ENCODE measurements around the gene PINK1. TPM values are rescaled to one million over a fixed set of nuclear protein-coding genes. Genes with fewer than 3 reads are reported as not detected.

PINK1 gene
- total RNA-seq, 1 donor from 2014 or later = 3.3 TPM

DNA sequence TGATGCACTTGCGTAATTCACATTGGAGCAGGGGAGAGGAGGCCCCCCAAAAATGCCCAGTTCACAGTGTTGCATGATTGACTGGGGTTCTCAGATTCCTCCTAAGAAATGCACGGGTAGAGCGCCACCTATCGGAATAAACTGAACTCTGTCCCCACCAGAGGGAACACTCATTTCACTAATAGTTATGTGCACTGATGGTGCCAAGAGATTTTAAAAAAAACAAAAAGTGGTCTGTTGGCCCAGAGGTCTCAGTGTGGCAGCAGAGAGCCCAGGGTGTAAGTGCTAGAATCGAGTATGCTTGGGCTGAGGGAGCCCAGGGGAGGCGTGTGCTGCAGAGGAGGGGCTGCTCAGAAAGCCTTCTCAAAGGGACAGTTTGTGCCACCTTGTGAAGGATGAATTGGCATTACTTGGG lies 6.9 kb downstream of the PINK1 start:
- no peak overlapping the region for H3K27ac Mint-ChIP-seq
- DNase-seq (ENCODE audit: low spot score) = peak; percentile 45

GRCh38 chr1:20641975-20642374 lies 8.7 kb downstream of the PINK1 start:
- intact Hi-C loops (cut with micrococcal nuclease) = loop anchor here (2.0 to 10.0 kb wide), 2 partner anchors 19 to 427 kb away; partner anchors contain the start of gene DDOST

More for the DNA sequence above, 6.9 kb downstream of the PINK1 start:
- H3K36me3 Mint-ChIP-seq (ENCODE audit: low read depth) = no peaks in the 10 kb centered on the region
- no peaks in the 10 kb centered on the region for H3K9me3 Mint-ChIP-seq
- no peaks in the 10 kb centered on the region for H3K4me1 Mint-ChIP-seq (ENCODE audit: low read depth)
- no peak overlapping the region for H3K4me3 Mint-ChIP-seq
- no peaks in the 10 kb centered on the region for H3K27me3 Mint-ChIP-seq (ENCODE audit: insufficient read depth)
- intact Hi-C loops (cut with micrococcal nuclease) = loop anchor here (1.0 to 10.0 kb wide), 4 partner anchors 21 to 425 kb away; partner anchors contain the start of gene DDOST

GRCh38 chr1:20643080-20643479 lies 9.8 kb downstream of the PINK1 start:
- no peaks in the 10 kb centered on the region for H3K36me3 Mint-ChIP-seq (ENCODE audit: low read depth)
- H3K27me3 Mint-ChIP-seq (ENCODE audit: insufficient read depth) = no peaks in the 10 kb centered on the region
- no peak overlapping the region for H3K4me3 Mint-ChIP-seq
- no peak for DNase-seq (ENCODE audit: low spot score)
- no peaks in the 10 kb centered on the region for H3K4me1 Mint-ChIP-seq (ENCODE audit: low read depth)
- intact Hi-C loops (cut with micrococcal nuclease) = loop anchor here (10.0 kb wide), 1 partner anchor 428 kb away; no protein-coding TSS in a partner anchor
- no peaks in the 10 kb centered on the region for H3K9me3 Mint-ChIP-seq
- H3K27ac Mint-ChIP-seq = no peak overlapping the region

More at GRCh38 chr1:20641975-20642374, 8.7 kb downstream of the PINK1 start:
- Mint-ChIP-seq H3K4me1 (ENCODE audit: low read depth) (no peaks in the 10 kb centered on the region), H3K4me3 (no peak overlapping the region), H3K27ac (no peak overlapping the region), H3K9me3 (no peaks in the 10 kb centered on the region), H3K27me3 (ENCODE audit: insufficient read depth) (no peaks in the 10 kb centered on the region), H3K36me3 (ENCODE audit: low read depth) (no peaks in the 10 kb centered on the region)
- DNase-seq (ENCODE audit: low spot score) = no peak

GRCh38 chr1:20644416-20644815 lies 11.2 kb downstream of the PINK1 start:
- no peak overlapping the region for H3K4me3 Mint-ChIP-seq
- no peaks in the 10 kb centered on the region for H3K9me3 Mint-ChIP-seq
- no peak for DNase-seq (ENCODE audit: low spot score)
- H3K4me1 Mint-ChIP-seq (ENCODE audit: low read depth) = no peaks in the 10 kb centered on the region
- intact Hi-C loops (cut with micrococcal nuclease) = loop anchor here (10.0 kb wide), 1 partner anchor 430 kb away; no protein-coding TSS in a partner anchor
- H3K27ac Mint-ChIP-seq = no peak overlapping the region
- peaks cover 7% of the 10 kb centered on the region for H3K36me3 Mint-ChIP-seq (ENCODE audit: low read depth)
- no peaks in the 10 kb centered on the region for H3K27me3 Mint-ChIP-seq (ENCODE audit: insufficient read depth)

DNA sequence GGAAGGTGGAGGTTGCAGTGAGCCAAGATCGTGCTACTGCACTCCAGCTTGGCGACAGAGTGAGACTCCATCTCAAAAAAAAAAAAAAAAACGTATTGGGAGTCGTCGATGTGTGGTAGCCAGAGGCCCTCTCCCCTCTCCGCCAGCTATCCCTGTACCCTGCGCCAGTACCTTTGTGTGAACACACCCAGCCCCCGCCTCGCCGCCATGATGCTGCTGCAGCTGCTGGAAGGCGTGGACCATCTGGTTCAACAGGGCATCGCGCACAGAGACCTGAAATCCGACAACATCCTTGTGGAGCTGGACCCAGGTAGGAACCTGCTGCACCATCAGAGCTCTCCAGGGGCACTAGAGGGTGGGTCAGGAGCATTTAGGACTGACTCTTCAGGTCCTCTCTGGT lies 12.2 kb downstream of the PINK1 start:
- Mint-ChIP-seq H3K4me1 (ENCODE audit: low read depth) (no peaks in the 10 kb centered on the region), H3K36me3 (ENCODE audit: low read depth) (peaks cover 7% of the 10 kb centered on the region), H3K27me3 (ENCODE audit: insufficient read depth) (no peaks in the 10 kb centered on the region), H3K9me3 (no peaks in the 10 kb centered on the region), H3K27ac (no peak overlapping the region), H3K4me3 (no peak overlapping the region)
- intact Hi-C loops (cut with micrococcal nuclease) = loop anchor here (10.0 kb wide), 1 partner anchor 431 kb away; no protein-coding TSS in a partner anchor
- no peak for DNase-seq (ENCODE audit: low spot score)

DNA sequence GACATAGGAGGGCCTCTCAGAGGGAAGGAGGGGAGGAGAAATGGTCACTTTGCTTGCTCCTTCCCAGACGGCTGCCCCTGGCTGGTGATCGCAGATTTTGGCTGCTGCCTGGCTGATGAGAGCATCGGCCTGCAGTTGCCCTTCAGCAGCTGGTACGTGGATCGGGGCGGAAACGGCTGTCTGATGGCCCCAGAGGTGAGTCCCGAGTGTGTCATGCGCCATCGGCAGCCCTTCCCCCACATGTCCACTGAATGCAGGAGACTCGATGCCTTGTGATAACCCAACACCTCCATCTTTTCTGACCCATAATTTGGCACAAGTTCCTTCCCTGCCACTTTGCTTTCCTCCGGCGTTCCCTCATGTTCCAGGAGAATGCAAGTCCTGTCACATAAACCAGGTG lies 15.2 kb downstream of the PINK1 start:
- no peak for DNase-seq (ENCODE audit: low spot score)
- H3K4me3 Mint-ChIP-seq = no peak overlapping the region
- peaks cover 30% of the 10 kb centered on the region for H3K36me3 Mint-ChIP-seq (ENCODE audit: low read depth)
- intact Hi-C loops (cut with micrococcal nuclease) = loop anchor here (10.0 kb wide), 1 partner anchor 434 kb away; no protein-coding TSS in a partner anchor
- H3K9me3 Mint-ChIP-seq = no peaks in the 10 kb centered on the region
- no peak overlapping the region for H3K27ac Mint-ChIP-seq
- no peaks in the 10 kb centered on the region for H3K27me3 Mint-ChIP-seq (ENCODE audit: insufficient read depth)
- no peaks in the 10 kb centered on the region for H3K4me1 Mint-ChIP-seq (ENCODE audit: low read depth)

GRCh38 chr1:20648946-20649345 lies 15.7 kb downstream of the PINK1 start:
- H3K36me3 Mint-ChIP-seq (ENCODE audit: low read depth) = peaks cover 35% of the 10 kb centered on the region
- H3K27ac Mint-ChIP-seq = peak overlapping the region; percentile 44

GRCh38 chr1:20652300-20652699 lies 19.0 kb downstream of the PINK1 start:
- intact Hi-C loops (cut with micrococcal nuclease) = no loop called here
- no peaks in the 10 kb centered on the region for H3K27me3 Mint-ChIP-seq (ENCODE audit: insufficient read depth)
- H3K4me1 Mint-ChIP-seq (ENCODE audit: low read depth) = peaks cover 10% of the 10 kb centered on the region
- no peak for DNase-seq (ENCODE audit: low spot score)
- H3K27ac Mint-ChIP-seq = no peak overlapping the region
- H3K4me3 Mint-ChIP-seq = no peak overlapping the region
- H3K9me3 Mint-ChIP-seq = no peaks in the 10 kb centered on the region
- peaks cover 50% of the 10 kb centered on the region for H3K36me3 Mint-ChIP-seq (ENCODE audit: low read depth)

More at GRCh38 chr1:20648946-20649345, 15.7 kb downstream of the PINK1 start:
- intact Hi-C loops (cut with micrococcal nuclease) = loop anchor here (10.0 kb wide), 1 partner anchor 434 kb away; no protein-coding TSS in a partner anchor
- no peaks in the 10 kb centered on the region for H3K9me3 Mint-ChIP-seq
- H3K4me3 Mint-ChIP-seq = no peak overlapping the region
- H3K4me1 Mint-ChIP-seq (ENCODE audit: low read depth) = no peaks in the 10 kb centered on the region
- DNase-seq (ENCODE audit: low spot score) = no peak
- no peaks in the 10 kb centered on the region for H3K27me3 Mint-ChIP-seq (ENCODE audit: insufficient read depth)

- Mint-ChIP-seq H3K9me3 (no peaks in the 10 kb centered on the region), H3K4me1 (ENCODE audit: low read depth) (peaks cover 14% of the 10 kb centered on the region), H3K27ac (no peak overlapping the region), H3K36me3 (ENCODE audit: low read depth) (peaks cover 53% of the 10 kb centered on the region), H3K27me3 (ENCODE audit: insufficient read depth) (no peaks in the 10 kb centered on the region), H3K4me3 (no peak overlapping the region)
- intact Hi-C loops (cut with micrococcal nuclease) = no loop called here
- DNase-seq (ENCODE audit: low spot score) = no peak
Observed at GRCh38 chr1:20654104-20654690, 20.9 kb downstream of the PINK1 start.

- intact Hi-C loops (cut with micrococcal nuclease) = no loop called here
- Mint-ChIP-seq H3K36me3 (ENCODE audit: low read depth) (peaks cover 55% of the 10 kb centered on the region), H3K4me3 (no peak overlapping the region), H3K27ac (no peak overlapping the region), H3K9me3 (no peaks in the 10 kb centered on the region), H3K4me1 (ENCODE audit: low read depth) (peaks cover 38% of the 10 kb centered on the region), H3K27me3 (ENCODE audit: insufficient read depth) (no peaks in the 10 kb centered on the region)
- no peak for DNase-seq (ENCODE audit: low spot score)
Observed at GRCh38 chr1:20657024-20657423, 23.8 kb downstream of the PINK1 start.

DNA sequence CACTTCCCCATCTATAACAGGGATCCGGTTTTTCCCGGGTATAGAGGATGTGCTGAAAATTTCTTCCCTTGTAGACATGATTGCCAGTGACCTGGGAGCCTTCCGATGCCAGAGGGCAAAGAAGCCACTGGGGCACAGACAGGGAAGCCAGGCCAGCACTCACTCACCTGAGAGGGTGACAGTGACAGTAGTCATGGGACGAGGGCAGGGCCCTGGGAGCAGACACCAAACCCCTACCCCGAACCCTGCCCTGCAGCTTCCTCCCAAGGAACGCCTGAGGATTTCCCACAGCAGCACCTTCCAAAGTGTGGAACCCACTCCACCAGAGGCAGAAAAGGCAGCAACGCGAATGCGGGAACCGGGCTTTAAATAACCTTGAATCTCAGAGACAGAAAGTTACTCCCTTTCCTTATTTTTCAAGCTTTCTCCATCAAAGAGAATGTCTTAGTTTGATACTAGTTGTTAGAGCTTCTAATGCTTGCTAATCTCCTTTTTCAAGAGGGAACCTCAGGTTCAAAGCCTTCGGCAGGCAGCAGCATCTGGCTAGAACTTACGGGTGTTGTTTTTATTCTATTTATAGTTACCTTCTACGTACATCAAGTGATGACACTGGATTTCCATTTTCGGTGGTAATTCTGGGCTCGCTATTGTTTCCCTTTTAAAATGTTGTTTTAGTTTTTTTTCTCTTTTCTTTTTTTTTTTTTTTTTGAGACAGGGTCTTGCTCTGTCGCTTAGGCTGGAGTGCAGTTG lies 25.1 kb downstream of the PINK1 start:
- intact Hi-C loops (cut with micrococcal nuclease) = no loop called here
- H3K27me3 Mint-ChIP-seq (ENCODE audit: insufficient read depth) = no peaks in the 10 kb centered on the region
- H3K9me3 Mint-ChIP-seq = no peaks in the 10 kb centered on the region
- H3K27ac Mint-ChIP-seq = peak overlapping the region; percentile 29
- no peak for DNase-seq (ENCODE audit: low spot score)
- H3K4me1 Mint-ChIP-seq (ENCODE audit: low read depth) = peaks cover 47% of the 10 kb centered on the region
- peaks cover 44% of the 10 kb centered on the region for H3K36me3 Mint-ChIP-seq (ENCODE audit: low read depth)
- H3K4me3 Mint-ChIP-seq = peak overlapping the region; percentile 97

GRCh38 chr1:20660363-20660762 lies 27.1 kb downstream of the PINK1 start:
- Mint-ChIP-seq H3K9me3 (no peaks in the 10 kb centered on the region), H3K27me3 (ENCODE audit: insufficient read depth) (no peaks in the 10 kb centered on the region), H3K4me1 (ENCODE audit: low read depth) (peaks cover 47% of the 10 kb centered on the region), H3K4me3 (peak overlapping the region; percentile 97), H3K27ac (peak overlapping the region; percentile 97), H3K36me3 (ENCODE audit: low read depth) (peaks cover 34% of the 10 kb centered on the region)
- DNase-seq (ENCODE audit: low spot score) = no peak
- intact Hi-C loops (cut with micrococcal nuclease) = loop anchor here (2.0 to 10.0 kb wide), 4 partner anchors 20 to 1794 kb away; partner anchors contain the start of genes OTUD3, SH2D5 and ZBTB40

DNA sequence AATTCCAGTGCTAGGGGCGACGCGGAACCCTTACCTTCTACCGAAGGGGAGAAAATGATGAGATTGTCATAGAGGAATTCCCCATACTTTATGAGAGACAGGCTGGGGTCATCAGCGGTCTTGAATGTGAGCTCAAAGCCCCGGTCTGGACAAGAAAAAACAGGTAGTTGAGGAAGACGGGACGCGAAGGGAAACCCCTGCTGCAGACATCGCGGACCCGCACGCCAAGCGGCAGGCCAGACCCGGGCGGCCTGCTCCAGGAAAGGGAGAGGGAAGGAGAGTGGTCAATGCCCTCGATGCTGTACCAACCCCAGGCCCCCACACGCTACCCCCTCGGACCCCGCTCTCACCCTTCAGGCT lies 27.6 kb downstream of the PINK1 start:
- Mint-ChIP-seq H3K4me1 (ENCODE audit: low read depth) (peaks cover 47% of the 10 kb centered on the region), H3K36me3 (ENCODE audit: low read depth) (peaks cover 34% of the 10 kb centered on the region), H3K27ac (peak overlapping the region; percentile 97), H3K4me3 (peak overlapping the region; percentile 97), H3K9me3 (no peaks in the 10 kb centered on the region), H3K27me3 (ENCODE audit: insufficient read depth) (no peaks in the 10 kb centered on the region)
- peak; percentile 6 for DNase-seq (ENCODE audit: low spot score)
- intact Hi-C loops (cut with micrococcal nuclease) = loop anchor here (1.0 to 10.0 kb wide), 9 partner anchors 20 to 1794 kb away; partner anchors contain the start of genes MUL1, OTUD3, PINK1 and SH2D5

All from activated T-helper 1 cell treated with anti-CD3 and anti-CD28 coated beads, Interleukin-12 subunit alpha, Interleukin-12 subunit beta, Interleukin-2, Interleukin-4 antibody, amounts not matched to agents 30 ng/mL and 10 ng/mL and 1 ng/mL, durations not matched to agents 14 hours and 24 hours and 36 hours (primary cell).